ENCODE measurements around the gene PDCD1LG2.
"Not testable (repeated sequence)": the region's sequence is repeated elsewhere in the genome, so short reads cannot be mapped to it uniquely, and the experiment has no call there.

- TF ChIP-seq, protein P1, sequence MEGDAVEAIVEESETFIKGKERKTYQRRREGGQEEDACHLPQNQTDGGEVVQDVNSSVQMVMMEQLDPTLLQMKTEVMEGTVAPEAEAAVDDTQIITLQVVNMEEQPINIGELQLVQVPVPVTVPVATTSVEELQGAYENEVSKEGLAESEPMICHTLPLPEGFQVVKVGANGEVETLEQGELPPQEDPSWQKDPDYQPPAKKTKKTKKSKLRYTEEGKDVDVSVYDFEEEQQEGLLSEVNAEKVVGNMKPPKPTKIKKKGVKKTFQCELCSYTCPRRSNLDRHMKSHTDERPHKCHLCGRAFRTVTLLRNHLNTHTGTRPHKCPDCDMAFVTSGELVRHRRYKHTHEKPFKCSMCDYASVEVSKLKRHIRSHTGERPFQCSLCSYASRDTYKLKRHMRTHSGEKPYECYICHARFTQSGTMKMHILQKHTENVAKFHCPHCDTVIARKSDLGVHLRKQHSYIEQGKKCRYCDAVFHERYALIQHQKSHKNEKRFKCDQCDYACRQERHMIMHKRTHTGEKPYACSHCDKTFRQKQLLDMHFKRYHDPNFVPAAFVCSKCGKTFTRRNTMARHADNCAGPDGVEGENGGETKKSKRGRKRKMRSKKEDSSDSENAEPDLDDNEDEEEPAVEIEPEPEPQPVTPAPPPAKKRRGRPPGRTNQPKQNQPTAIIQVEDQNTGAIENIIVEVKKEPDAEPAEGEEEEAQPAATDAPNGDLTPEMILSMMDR (conservative IDR thresholded peaks at IDR 0.05 in 1 of 2, IDR thresholded peaks at IDR 0.05 in 1 of 2; ENCODE audit: extremely low read depth in 1 of 2, insufficient read depth in 1 of 2, low read depth in 1 of 2, low read length in 2 of 2): not testable (repeated sequence)
- TF ChIP-seq EZH2 (IDR thresholded peaks at IDR 0.05; ENCODE audit: borderline replicate concordance, low read length): not testable (repeated sequence)
Observed at GRCh38 chr9:5475611-5476010, 34.7 kb upstream of the PDCD1LG2 start.
